ENCODE results near the gene SH3TC1. TPM values are rescaled to one million over a fixed set of nuclear protein-coding genes. Genes with fewer than 3 reads are reported as not detected.

SH3TC1 gene
- total and polyA plus RNA-seq, 2 of the 13 experiments (the other 11 are each of a cell fraction or from before 2014, with no cell fraction given) = 14.9 to 21.8 TPM

GRCh38 chr4:8158710-8159536 is 40.2 kb upstream of the SH3TC1 start, which contains the start of gene ABLIM2 (continued):
- TF ChIP-seq, protein P1, sequence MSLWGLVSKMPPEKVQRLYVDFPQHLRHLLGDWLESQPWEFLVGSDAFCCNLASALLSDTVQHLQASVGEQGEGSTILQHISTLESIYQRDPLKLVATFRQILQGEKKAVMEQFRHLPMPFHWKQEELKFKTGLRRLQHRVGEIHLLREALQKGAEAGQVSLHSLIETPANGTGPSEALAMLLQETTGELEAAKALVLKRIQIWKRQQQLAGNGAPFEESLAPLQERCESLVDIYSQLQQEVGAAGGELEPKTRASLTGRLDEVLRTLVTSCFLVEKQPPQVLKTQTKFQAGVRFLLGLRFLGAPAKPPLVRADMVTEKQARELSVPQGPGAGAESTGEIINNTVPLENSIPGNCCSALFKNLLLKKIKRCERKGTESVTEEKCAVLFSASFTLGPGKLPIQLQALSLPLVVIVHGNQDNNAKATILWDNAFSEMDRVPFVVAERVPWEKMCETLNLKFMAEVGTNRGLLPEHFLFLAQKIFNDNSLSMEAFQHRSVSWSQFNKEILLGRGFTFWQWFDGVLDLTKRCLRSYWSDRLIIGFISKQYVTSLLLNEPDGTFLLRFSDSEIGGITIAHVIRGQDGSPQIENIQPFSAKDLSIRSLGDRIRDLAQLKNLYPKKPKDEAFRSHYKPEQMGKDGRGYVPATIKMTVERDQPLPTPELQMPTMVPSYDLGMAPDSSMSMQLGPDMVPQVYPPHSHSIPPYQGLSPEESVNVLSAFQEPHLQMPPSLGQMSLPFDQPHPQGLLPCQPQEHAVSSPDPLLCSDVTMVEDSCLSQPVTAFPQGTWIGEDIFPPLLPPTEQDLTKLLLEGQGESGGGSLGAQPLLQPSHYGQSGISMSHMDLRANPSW (CRISPR knock-in tag; IDR thresholded peaks at IDR 0.05; ENCODE audit: borderline replicate concordance) = no peak
- TF ChIP-seq ZNF556 (CRISPR knock-in tag; IDR thresholded peaks at IDR 0.05; ENCODE audit: borderline replicate concordance) (peak; percentile 71; the same call in 1 of the 2 replicates), FOXM1 (CRISPR knock-in tag; IDR thresholded peaks at IDR 0.05) (no peak), ETV6 (CRISPR knock-in tag; conservative IDR thresholded peaks at IDR 0.05) (no peak), ASH2L (IDR thresholded peaks at IDR 0.05; ENCODE audit: insufficient read length, low read depth, low read length) (no peak), CCDC6 (CRISPR knock-in tag; IDR thresholded peaks at IDR 0.05) (peak; percentile 58; the same call in 1 of the 2 replicates), BCL3 (CRISPR knock-in tag; IDR thresholded peaks at IDR 0.05) (peak; percentile 64), FOXK1 (CRISPR knock-in tag; IDR thresholded peaks at IDR 0.05; ENCODE audit: borderline replicate concordance, low read depth) (peak; percentile 40; the same call in 1 of the 2 replicates), NFIB (CRISPR knock-in tag; IDR thresholded peaks at IDR 0.05; ENCODE audit: borderline replicate concordance) (no peak), SP1 (IDR thresholded peaks at IDR 0.05) (no peak), SP1 (CRISPR knock-in tag; IDR thresholded peaks at IDR 0.05) (peak; percentile 85), ZSCAN25 (CRISPR knock-in tag; IDR thresholded peaks at IDR 0.05) (peak; percentile 18; the same call in 1 of the 2 replicates), ZNF20 (CRISPR knock-in tag; IDR thresholded peaks at IDR 0.05) (no peak), TEF (CRISPR knock-in tag; IDR thresholded peaks at IDR 0.05) (no peak), RFXAP (CRISPR knock-in tag; IDR thresholded peaks at IDR 0.05; ENCODE audit: borderline replicate concordance) (0 out of 2 replicates have a peak, but pooled peaks have one; percentile 31), ZNF33B (CRISPR knock-in tag; IDR thresholded peaks at IDR 0.05) (no peak), SP5 (CRISPR knock-in tag; IDR thresholded peaks at IDR 0.05; ENCODE audit: borderline replicate concordance, low read depth) (0 out of 2 replicates have a peak, but pooled peaks have one; percentile 55), NR2F1 (CRISPR knock-in tag; IDR thresholded peaks at IDR 0.05) (no peak), SPEN (CRISPR knock-in tag; IDR thresholded peaks at IDR 0.05; ENCODE audit: low read depth) (peak; percentile 46; the same call in 1 of the 2 replicates), ZNF17 (CRISPR knock-in tag; IDR thresholded peaks at IDR 0.05) (no peak), CBX1 (IDR thresholded peaks at IDR 0.05; ENCODE audit: low read depth) (no peak), TEAD3 (CRISPR knock-in tag; optimal IDR thresholded peaks at IDR 0.05; ENCODE audit: borderline replicate concordance) (peak; percentile 9)
- TF ChIP-seq, protein P2, sequence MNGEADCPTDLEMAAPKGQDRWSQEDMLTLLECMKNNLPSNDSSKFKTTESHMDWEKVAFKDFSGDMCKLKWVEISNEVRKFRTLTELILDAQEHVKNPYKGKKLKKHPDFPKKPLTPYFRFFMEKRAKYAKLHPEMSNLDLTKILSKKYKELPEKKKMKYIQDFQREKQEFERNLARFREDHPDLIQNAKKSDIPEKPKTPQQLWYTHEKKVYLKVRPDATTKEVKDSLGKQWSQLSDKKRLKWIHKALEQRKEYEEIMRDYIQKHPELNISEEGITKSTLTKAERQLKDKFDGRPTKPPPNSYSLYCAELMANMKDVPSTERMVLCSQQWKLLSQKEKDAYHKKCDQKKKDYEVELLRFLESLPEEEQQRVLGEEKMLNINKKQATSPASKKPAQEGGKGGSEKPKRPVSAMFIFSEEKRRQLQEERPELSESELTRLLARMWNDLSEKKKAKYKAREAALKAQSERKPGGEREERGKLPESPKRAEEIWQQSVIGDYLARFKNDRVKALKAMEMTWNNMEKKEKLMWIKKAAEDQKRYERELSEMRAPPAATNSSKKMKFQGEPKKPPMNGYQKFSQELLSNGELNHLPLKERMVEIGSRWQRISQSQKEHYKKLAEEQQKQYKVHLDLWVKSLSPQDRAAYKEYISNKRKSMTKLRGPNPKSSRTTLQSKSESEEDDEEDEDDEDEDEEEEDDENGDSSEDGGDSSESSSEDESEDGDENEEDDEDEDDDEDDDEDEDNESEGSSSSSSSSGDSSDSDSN (CRISPR knock-in tag; IDR thresholded peaks at IDR 0.05) = no peak

Data from HepG2 (cell line).